IMR-90 (cell line): ENCODE results near the gene VPS33B. TPM values are rescaled to one million over a fixed set of nuclear protein-coding genes. Genes with fewer than 3 reads are reported as not detected.

Experiments
- ATAC-seq: fragments of 200-7000 bp; cut with Tn5 transposase; 2 replicates; pipeline ENCODE4 v1.9.1; 2020; ENCODE audit warnings: low read depth, mild to moderate bottlenecking, moderate library complexity
- BruUV-seq: library from RNA; stranded (reverse); fragments of 400-500 nt; replicated peaks from 2 replicates; lab custom pipeline; 2021; lab: Mats Ljungman, UMichigan
- CTCF ChIA-PET: fragments of 300-600 bp; formaldehyde crosslinking; extraction: SDS; loops from one replicate; lab custom pipeline; 2021; ENCODE audit warnings: antibody characterized with exemption; lab: Yijun Ruan, JAX
- POLR2A ChIA-PET: fragments of 300-600 bp; sonication (Branson Sonifier 250); formaldehyde crosslinking; loops from one replicate; lab custom pipeline; 2022; ENCODE audit warnings: antibody characterized with exemption; ENCODE audit not compliant: unreplicated experiment; lab: Charles Lee
- DNase-seq: peaks from one replicate; pipeline ENCODE4 v3.0.0; 2013
- H2AFZ ChIP-seq: replicated peaks from 2 replicates; pipeline ENCODE3; 2013; ENCODE audit warnings: low read length, mild to moderate bottlenecking; ENCODE audit not compliant: poor library complexity
- H2AK5ac ChIP-seq: 2 replicates; pipeline ENCODE4 v1.6.1; 2013; ENCODE audit warnings: low read depth, low read length, inconsistent platforms
- H2AK9ac ChIP-seq: replicated peaks from 2 replicates; pipeline ENCODE3; 2013; ENCODE audit warnings: mild to moderate bottlenecking, low read depth, low read length, moderate library complexity; ENCODE audit not compliant: poor library complexity
- H2BK120ac ChIP-seq: 2 replicates; pipeline ENCODE4 v1.6.1; 2013; ENCODE audit warnings: low read depth, low read length, inconsistent platforms
- H2BK15ac ChIP-seq: 3 replicates; pipeline ENCODE4 v1.6.1; 2013; ENCODE audit warnings: low read depth, low read length, inconsistent platforms
- H2BK20ac ChIP-seq: 2 replicates; pipeline ENCODE4 v1.6.1; 2013; ENCODE audit warnings: low read depth, mild to moderate bottlenecking, inconsistent platforms, low read length, moderate library complexity
- H2BK5ac ChIP-seq: 2 replicates; pipeline ENCODE4 v1.6.1; 2013; ENCODE audit warnings: mild to moderate bottlenecking, low read depth, low read length, inconsistent platforms; ENCODE audit not compliant: poor library complexity, severe bottlenecking
- H3K14ac ChIP-seq: replicated peaks from 2 replicates; pipeline ENCODE4 v1.6.1; 2013; ENCODE audit warnings: low read depth, low read length, inconsistent platforms
- H3K18ac ChIP-seq: 2 replicates; pipeline ENCODE4 v1.6.1; 2013; ENCODE audit warnings: low read depth, low read length, control low read depth
- H3K23ac ChIP-seq: 2 replicates; pipeline ENCODE4 v1.6.1; 2013; ENCODE audit warnings: low read depth, low read length, inconsistent platforms
- H3K27ac ChIP-seq: 2 replicates; pipeline ENCODE4 v1.5.1; 2013; ENCODE audit warnings: mild to moderate bottlenecking, control low read depth, low read length; ENCODE audit not compliant: insufficient read depth
- H3K27me3 ChIP-seq: 2 replicates; pipeline ENCODE4 v1.6.1; 2013; ENCODE audit warnings: low read length; ENCODE audit not compliant: control insufficient read depth, insufficient read depth
- H3K36me3 ChIP-seq: 2 replicates; pipeline ENCODE4 v1.6.1; 2013; ENCODE audit warnings: low read length, mixed read lengths; ENCODE audit not compliant: control insufficient read depth, insufficient read depth
- H3K4ac ChIP-seq: 2 replicates; pipeline ENCODE4 v1.6.1; 2013; ENCODE audit warnings: low read depth, low read length, inconsistent platforms
- H3K4me1 ChIP-seq: 2 replicates; pipeline ENCODE4 v1.6.1; 2013; ENCODE audit warnings: low read length, mixed read lengths; ENCODE audit not compliant: control insufficient read depth, insufficient read depth
- H3K4me2 ChIP-seq: 2 replicates; pipeline ENCODE4 v1.6.1; 2013; ENCODE audit warnings: low read depth, mild to moderate bottlenecking, control low read depth, low read length, moderate library complexity
- H3K4me3 ChIP-seq: 2 replicates; pipeline ENCODE4 v1.5.1; 2013; ENCODE audit warnings: low read depth, mild to moderate bottlenecking, control low read depth, low read length, moderate library complexity; ENCODE audit not compliant: insufficient read depth
- H3K56ac ChIP-seq: 2 replicates; pipeline ENCODE4 v1.6.1; 2013; ENCODE audit warnings: low read length, inconsistent platforms; ENCODE audit not compliant: insufficient read depth; ENCODE audit errors: extremely low read depth
- H3K79me1 ChIP-seq, 2 experiments: 2 replicates each; pipeline ENCODE4 v1.6.1; 2013; ENCODE audit warnings: low read length in 2 of 2, inconsistent platforms in 1 of 2, low read depth in 1 of 2
- H3K9ac ChIP-seq: 2 replicates; pipeline ENCODE4 v1.6.1; 2013; ENCODE audit warnings: low read depth, low read length, control low read depth
- H3K9me1 ChIP-seq: 2 replicates; pipeline ENCODE4 v1.6.1; 2013; ENCODE audit warnings: low read length, inconsistent platforms; ENCODE audit not compliant: insufficient read depth
- H3K9me3 ChIP-seq: 2 replicates; pipeline ENCODE4 v1.6.1; 2013; ENCODE audit warnings: low read length; ENCODE audit not compliant: control insufficient read depth, insufficient read depth
- H4K20me1 ChIP-seq: 2 replicates; pipeline ENCODE4 v1.6.1; 2013; ENCODE audit warnings: low read length, inconsistent platforms; ENCODE audit not compliant: insufficient read depth
- H4K5ac ChIP-seq: 2 replicates; pipeline ENCODE4 v1.6.1; 2013; ENCODE audit warnings: mild to moderate bottlenecking, low read depth, low read length, control low read depth
- H4K8ac ChIP-seq, 2 experiments: 2 replicates each; pipeline ENCODE4 v1.6.1; 2013; ENCODE audit warnings: low read depth in 2 of 2, low read length in 2 of 2, control low read depth in 1 of 2, inconsistent platforms in 1 of 2
- H4K91ac ChIP-seq: 2 replicates; pipeline ENCODE4 v1.6.1; 2013; ENCODE audit warnings: low read depth, low read length, inconsistent platforms; ENCODE audit not compliant: insufficient read depth
- BHLHE40 ChIP-seq: fragments of 150-350 bp; IDR thresholded peaks from 2 replicates; pipeline ENCODE4 v1.6.1; 2016; ENCODE audit warnings: mild to moderate bottlenecking, low read depth, low read length
- CEBPB ChIP-seq: IDR thresholded peaks from 2 replicates; pipeline ENCODE4 v1.6.1; 2012; ENCODE audit warnings: low read depth, low read length, improper control_type of control experiment
- CHD1 ChIP-seq: IDR thresholded peaks from 2 replicates; pipeline ENCODE4 v1.6.1; 2012; ENCODE audit warnings: low read depth, low read length, improper control_type of control experiment
- FOS ChIP-seq: fragments of 150-350 bp; IDR thresholded peaks from 2 replicates; pipeline ENCODE4 v1.6.1; 2016; ENCODE audit warnings: low read depth, low read length
- MAFK ChIP-seq: IDR thresholded peaks from 2 replicates; pipeline ENCODE4 v1.6.1; 2012; ENCODE audit warnings: low read depth, low read length, improper control_type of control experiment
- MXI1 ChIP-seq: IDR thresholded peaks from 2 replicates; pipeline ENCODE4 v1.6.1; 2012; ENCODE audit warnings: low read depth, mild to moderate bottlenecking, low read length, moderate library complexity, borderline replicate concordance
- NFE2L2 ChIP-seq: fragments of 150-350 bp; IDR thresholded peaks from 2 replicates; pipeline ENCODE4 v1.6.1; 2016; ENCODE audit warnings: low read depth, mild to moderate bottlenecking, low read length
- POLR2A ChIP-seq: IDR thresholded peaks from 2 replicates; pipeline ENCODE4 v1.6.1; 2012; ENCODE audit warnings: mild to moderate bottlenecking, low read depth, low read length
- RAD21 ChIP-seq: IDR thresholded peaks from 2 replicates; pipeline ENCODE4 v1.6.1; 2012; ENCODE audit warnings: low read length, improper control_type of control experiment
- RCOR1 ChIP-seq: IDR thresholded peaks from 2 replicates; pipeline ENCODE4 v1.6.1; 2012; ENCODE audit warnings: mild to moderate bottlenecking, low read length, improper control_type of control experiment; ENCODE audit not compliant: insufficient replicate concordance
- RFX5 ChIP-seq: IDR thresholded peaks from 2 replicates; pipeline ENCODE4 v1.8.0; 2012; ENCODE audit warnings: low read depth, mild to moderate bottlenecking, low read length, moderate library complexity
- SMC3 ChIP-seq: fragments of 150-350 bp; IDR thresholded peaks from 2 replicates; pipeline ENCODE4 v1.6.1; 2016; ENCODE audit warnings: low read depth, mild to moderate bottlenecking, antibody characterized with exemption, low read length, moderate library complexity
- WGBS, 2 experiments: methylation state at CpG; one replicate each; pipeline versions ENCODE4 v1.1.5 to v1.1.7; 2013; ENCODE audit warnings: missing lambda C conversion rate in 2 of 2; ENCODE audit not compliant: insufficient read length in 1 of 2; ENCODE audit errors: extremely low coverage in 2 of 2; 5-methylcytosine and 5-hydroxymethylcytosine counted together
- dilution Hi-C: fragments of 300-500 bp; cut with HindIII; formaldehyde crosslinking; loops from one replicate; pipeline ENCODE4 v1.14.3; 2018; ENCODE audit warnings: low sequenced_read_pairs; ENCODE audit not compliant: unreplicated experiment
- in situ Hi-C: fragments of 300-500 bp; cut with MboI; formaldehyde crosslinking; loops from 3 replicates; pipeline ENCODE4 v1.14.3; 2019; ENCODE audit warnings: low sequenced_read_pairs, inconsistent platforms, mixed read lengths
- intact Hi-C: fragments of 100-400 bp; cut with micrococcal nuclease; formaldehyde crosslinking; loops from 2 replicates; pipeline ENCODE4 v1.10.0; 2022
- polyA plus RNA-seq, 3 experiments: library from polyadenylated mRNA; depleted of rRNA; stranded (reverse); fragments of >200 nt; gene quantifications; 2 replicates each; pipeline ENCODE4 v1.2.3, GENCODE V29; 2012; ENCODE audit warnings: low replicate concordance in 1 of 3
- total RNA-seq: library from RNA; depleted of rRNA; stranded (reverse); fragments of >200 nt; gene quantifications from 2 replicates; pipeline ENCODE4 v1.2.3, GENCODE V29; 2012
- TF ChIP-seq, protein P1 (sequence below): fragments of 150-350 bp; IDR thresholded peaks from 2 replicates; pipeline ENCODE4 v1.6.1; 2017; ENCODE audit warnings: mild to moderate bottlenecking, antibody characterized with exemption, low read length, low read depth
- TF ChIP-seq, protein P2 (sequence below): fragments of 150-350 bp; IDR thresholded peaks from 2 replicates; pipeline ENCODE4 v1.6.1; 2016; ENCODE audit warnings: low read depth, mild to moderate bottlenecking, low read length, moderate library complexity, borderline replicate concordance
- TF ChIP-seq, protein P3 (sequence below): conservative IDR thresholded peaks from 2 replicates; pipeline ENCODE4 v1.5.1; 2012; ENCODE audit warnings: mild to moderate bottlenecking, low read depth, low read length, improper control_type of control experiment

The VPS33B gene
- total and polyA plus RNA-seq, 2 of the 4 experiments (the other 2 are of a cell fraction): 9.0 to 11.3 TPM

DNA sequence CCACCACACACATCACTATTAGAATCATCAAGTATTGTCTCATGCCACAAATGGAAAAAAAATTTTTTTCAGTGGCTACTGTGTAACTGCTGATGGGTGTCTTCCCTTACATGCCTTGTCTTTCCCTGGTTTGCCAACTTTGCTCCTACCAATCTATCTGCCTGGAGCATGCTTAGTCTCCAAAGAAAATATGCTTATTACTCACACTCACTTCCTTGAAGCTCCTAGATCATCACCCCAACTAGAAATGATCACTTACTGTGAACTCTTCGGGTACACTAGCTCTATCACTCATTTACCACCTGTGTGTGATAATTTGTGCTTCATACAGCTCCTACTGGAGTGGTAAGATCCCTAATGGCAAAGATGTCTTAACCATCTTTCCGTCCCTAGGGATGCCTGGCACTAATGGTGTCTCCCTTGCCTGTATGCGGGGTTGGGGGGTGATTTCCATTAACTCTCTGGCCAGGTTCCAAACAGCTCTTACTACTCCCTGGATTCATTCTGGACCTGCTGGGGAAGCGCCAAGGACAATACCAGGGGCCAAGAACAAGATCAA is 799 bp downstream of the VPS33B start (continued):
- TF ChIP-seq CHD1: no peak

DNA sequence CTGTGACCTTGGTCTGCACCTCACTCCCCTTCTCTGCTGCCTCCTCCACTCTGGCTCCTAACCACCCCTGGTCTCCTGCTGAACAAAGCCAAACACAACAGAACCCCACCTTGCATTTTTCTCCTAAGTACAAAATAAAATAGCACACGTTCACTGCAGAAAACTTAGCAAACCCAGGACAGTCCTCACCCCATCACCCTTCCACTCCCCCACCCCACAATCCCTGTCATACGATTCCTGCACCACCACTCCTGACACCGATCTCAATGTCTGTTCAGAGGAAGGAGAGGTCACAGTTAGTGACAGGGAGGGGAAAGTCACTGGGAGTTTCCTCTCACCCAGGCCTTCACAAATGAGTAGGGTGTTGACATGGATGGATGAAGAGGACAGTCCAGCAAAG is 4.2 kb downstream of the VPS33B start:
- Histone ChIP-seq H3K4me2 (no peak overlapping the region), H4K91ac (no peak overlapping the region), H3K4me1 (no peaks in the 10 kb centered on the region), H3K9me3 (no peaks in the 10 kb centered on the region), H2AFZ (no peak overlapping the region), H4K20me1 (no peaks in the 10 kb centered on the region; the same call in 1 of the 2 replicates), H3K9me1 (peaks cover 6% of the 10 kb centered on the region; the same call in 1 of the 2 replicates), H3K18ac (no peak overlapping the region), H3K27ac (no peak overlapping the region), H2AK5ac (no peak overlapping the region), H2BK5ac (no peak overlapping the region), H3K23ac (no peak overlapping the region), H2BK120ac (no peak overlapping the region), H2BK15ac (no peak overlapping the region), H3K4me3 (no peak overlapping the region), H3K56ac (no peak overlapping the region), H4K8ac (no peak overlapping the region), H3K36me3 (peaks cover 14% of the 10 kb centered on the region), H3K4ac (no peak overlapping the region), H3K27me3 (no peaks in the 10 kb centered on the region), H2AK9ac (no peak overlapping the region), H3K79me1 (peaks cover 15 to 52% of the 10 kb centered on the region in 2 experiments), H3K14ac (no peak overlapping the region), H2BK20ac (no peak overlapping the region), H3K9ac (no peak overlapping the region), H4K5ac (no peak overlapping the region)
- no TSS peak for BruUV-seq
- in situ Hi-C loops (no loop called here), intact Hi-C loops (no loop called here), dilution Hi-C loops (no loop called here)
- CTCF ChIA-PET: no interaction called here
- DNase-seq (no peak), ATAC-seq (no peak)
- WGBS, 2 experiments: 67% methylated on average over 1 of the region's 3 CpGs; no CpG with 5 or more reads in 1 of the 2 experiments
- POLR2A ChIA-PET: no interaction called here
- TF ChIP-seq BHLHE40 (no peak), CEBPB (no peak), POLR2A (no peak), SMC3 (no peak), NFE2L2 (no peak), RCOR1 (no peak), MAFK (no peak), FOS (no peak), MXI1 (no peak), RFX5 (no peak), RAD21 (no peak)
- TF ChIP-seq, protein P1, sequence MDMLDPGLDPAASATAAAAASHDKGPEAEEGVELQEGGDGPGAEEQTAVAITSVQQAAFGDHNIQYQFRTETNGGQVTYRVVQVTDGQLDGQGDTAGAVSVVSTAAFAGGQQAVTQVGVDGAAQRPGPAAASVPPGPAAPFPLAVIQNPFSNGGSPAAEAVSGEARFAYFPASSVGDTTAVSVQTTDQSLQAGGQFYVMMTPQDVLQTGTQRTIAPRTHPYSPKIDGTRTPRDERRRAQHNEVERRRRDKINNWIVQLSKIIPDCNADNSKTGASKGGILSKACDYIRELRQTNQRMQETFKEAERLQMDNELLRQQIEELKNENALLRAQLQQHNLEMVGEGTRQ: no peak
- TF ChIP-seq, protein P2, sequence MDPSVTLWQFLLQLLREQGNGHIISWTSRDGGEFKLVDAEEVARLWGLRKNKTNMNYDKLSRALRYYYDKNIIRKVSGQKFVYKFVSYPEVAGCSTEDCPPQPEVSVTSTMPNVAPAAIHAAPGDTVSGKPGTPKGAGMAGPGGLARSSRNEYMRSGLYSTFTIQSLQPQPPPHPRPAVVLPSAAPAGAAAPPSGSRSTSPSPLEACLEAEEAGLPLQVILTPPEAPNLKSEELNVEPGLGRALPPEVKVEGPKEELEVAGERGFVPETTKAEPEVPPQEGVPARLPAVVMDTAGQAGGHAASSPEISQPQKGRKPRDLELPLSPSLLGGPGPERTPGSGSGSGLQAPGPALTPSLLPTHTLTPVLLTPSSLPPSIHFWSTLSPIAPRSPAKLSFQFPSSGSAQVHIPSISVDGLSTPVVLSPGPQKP: no peak
- TF ChIP-seq, protein P3, sequence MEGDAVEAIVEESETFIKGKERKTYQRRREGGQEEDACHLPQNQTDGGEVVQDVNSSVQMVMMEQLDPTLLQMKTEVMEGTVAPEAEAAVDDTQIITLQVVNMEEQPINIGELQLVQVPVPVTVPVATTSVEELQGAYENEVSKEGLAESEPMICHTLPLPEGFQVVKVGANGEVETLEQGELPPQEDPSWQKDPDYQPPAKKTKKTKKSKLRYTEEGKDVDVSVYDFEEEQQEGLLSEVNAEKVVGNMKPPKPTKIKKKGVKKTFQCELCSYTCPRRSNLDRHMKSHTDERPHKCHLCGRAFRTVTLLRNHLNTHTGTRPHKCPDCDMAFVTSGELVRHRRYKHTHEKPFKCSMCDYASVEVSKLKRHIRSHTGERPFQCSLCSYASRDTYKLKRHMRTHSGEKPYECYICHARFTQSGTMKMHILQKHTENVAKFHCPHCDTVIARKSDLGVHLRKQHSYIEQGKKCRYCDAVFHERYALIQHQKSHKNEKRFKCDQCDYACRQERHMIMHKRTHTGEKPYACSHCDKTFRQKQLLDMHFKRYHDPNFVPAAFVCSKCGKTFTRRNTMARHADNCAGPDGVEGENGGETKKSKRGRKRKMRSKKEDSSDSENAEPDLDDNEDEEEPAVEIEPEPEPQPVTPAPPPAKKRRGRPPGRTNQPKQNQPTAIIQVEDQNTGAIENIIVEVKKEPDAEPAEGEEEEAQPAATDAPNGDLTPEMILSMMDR: no peak
